ENCODE results near the gene ADAM10.

ADAM10 gene

GRCh38 chr15:58551084-58551763, 198.3 kb downstream of the ADAM10 start:
- DNase-seq (ENCODE audit: low spot score): no peak

DNA sequence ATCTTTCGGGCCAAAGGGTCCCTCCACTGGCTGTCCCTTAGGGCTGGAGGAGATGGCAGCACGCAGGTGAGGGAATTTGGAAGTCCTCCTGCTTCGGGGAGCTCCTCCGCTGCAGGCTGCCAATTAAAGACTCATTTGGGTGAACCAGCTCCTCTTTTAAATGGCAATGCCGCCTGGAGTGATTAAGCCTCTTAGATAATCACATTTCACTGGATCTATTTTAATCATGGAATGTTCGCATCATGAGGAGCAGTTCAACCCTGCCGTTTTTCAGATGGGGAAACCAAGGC, 199.8 kb downstream of the ADAM10 start:
- no peak for DNase-seq (ENCODE audit: low spot score)

- DNase-seq (ENCODE audit: low spot score): no peak
Observed at GRCh38 chr15:58549013-58549784, 200.3 kb downstream of the ADAM10 start.

GRCh38 chr15:58548308-58549012, 201.0 kb downstream of the ADAM10 start:
- no peak for DNase-seq (ENCODE audit: low spot score)

DNA sequence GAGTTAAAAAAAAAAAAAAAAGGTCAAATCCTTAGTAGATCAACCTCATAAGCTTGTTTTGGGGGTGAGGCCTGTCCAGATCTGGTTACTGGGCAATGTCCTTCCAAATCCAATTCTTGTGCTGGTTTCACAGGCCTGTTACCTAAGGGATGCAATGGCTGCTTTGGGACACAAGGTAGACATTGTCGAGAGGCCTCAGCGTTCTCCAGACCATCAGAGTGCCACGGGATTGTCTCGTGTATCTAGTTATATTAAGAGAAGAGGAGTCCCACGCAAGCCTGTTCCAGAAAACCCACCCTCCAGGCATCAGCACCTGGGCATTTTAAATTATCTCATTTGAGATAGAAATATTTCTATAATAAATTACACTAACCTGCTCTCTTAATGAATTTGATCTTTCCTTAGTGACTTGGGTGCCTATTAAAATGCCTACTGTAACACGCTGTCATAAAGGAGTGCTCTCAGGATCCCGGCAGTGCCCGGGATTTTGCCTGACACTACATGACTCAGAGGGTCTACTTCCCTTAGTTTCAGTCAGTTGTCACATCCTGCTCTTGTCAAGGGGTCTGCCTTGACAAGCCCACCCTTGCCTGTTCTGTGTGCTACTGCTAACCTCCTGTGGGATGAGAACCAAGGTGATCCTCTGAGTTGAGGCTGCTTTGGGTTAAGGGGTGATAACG, 201.7 kb downstream of the ADAM10 start:
- DNase-seq (ENCODE audit: low spot score): no peak

DNA sequence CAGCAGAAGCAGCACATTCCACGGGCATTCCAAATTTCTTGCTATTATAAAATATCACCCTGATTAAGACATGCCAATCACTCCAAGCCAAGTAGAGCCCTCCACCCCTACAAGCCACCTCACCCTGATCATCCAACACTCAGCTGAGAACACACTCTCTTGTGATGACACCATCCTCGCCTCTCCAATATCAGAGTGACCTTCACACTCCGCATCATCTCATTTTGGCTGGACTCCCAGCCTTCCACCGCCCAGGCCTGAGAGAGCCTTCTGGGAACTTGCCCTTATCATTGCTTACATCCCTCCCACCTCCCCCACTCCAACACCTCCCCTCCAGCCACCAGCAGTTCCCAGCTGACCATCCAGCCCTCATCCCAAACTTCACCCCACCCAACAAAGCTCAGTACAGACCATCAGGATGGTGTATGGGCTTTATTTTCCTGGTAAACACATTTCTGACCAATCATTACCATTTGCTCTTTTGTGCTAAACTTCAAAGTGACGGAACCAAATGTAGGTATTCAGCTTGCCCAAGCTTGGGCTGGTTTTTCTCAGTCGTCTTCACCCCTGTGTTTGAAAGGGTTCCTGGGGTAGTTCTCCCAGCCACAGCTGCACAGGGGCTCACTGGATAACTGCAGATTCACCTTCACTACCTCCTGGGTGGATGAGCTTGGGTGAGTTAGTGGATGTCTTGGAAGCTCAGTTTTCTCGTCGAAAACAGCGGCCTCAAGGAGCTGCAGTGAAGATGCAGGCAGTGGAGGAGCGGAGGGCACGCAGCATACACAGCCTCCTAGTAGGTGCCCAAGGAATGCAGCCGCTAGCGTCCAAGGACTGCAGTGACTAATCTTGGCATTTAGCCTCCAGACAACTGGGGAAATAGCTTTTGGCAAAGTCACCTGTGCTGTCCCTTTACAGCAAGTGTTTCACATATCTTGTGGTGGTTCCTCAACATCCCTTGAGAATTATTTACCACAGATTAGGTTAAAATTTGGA, 202.6 kb downstream of the ADAM10 start:
- no peak for DNase-seq (ENCODE audit: low spot score)

GRCh38 chr15:58546066-58546591, 203.4 kb downstream of the ADAM10 start:
- DNase-seq (ENCODE audit: low spot score): no peak

DNA sequence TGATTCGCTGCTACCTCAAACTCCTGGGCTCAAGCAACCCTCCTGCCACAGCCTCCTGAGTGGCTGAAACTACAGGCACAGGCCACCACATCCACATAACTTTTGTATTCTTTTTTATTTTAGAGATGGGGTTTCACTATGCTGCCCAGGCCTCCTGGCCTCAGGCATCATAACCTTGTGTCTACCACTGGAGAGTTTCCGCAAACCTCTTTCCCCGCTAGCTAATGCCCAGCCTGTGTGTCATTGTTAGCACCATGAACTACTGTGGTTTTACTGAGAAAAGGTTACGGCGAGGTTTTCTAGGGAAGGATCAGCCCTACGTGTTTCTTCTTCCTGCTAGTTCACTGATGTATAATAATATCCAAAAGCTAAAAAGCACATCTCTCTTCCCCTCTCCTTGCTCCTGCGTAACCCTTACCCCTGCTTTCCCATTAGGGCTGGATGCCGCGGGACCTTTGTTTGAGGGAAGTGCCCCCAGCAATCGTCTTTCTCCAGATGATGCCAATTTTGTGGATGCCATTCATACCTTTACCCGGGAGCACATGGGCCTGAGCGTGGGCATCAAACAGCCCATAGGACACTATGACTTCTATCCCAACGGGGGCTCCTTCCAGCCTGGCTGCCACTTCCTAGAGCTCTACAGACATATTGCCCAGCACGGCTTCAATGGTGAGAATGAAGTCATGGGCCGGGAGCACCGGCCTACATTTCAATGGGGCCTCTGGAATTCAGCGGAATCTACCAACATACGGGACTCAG, 204.0 kb downstream of the ADAM10 start:
- DNase-seq (ENCODE audit: low spot score): no peak

DNA sequence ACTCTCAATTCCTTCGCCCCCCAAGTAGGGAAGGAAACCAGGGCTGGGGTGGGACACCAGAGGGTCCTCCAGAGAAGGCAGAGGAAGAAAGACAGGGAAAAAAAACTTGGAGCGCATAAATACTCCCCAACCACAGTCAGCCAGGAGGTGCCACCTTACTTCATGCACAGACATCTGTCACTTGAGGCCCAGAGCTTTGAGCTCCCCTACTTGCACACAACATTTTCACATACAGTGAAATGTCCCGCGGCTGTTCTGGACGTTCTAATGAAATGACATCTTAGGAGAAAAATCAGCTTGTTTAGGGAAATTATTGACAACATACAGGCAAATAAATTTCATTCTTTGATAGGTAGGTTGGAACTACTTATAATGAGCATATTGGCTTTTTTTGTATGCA, 204.8 kb downstream of the ADAM10 start:
- DNase-seq (ENCODE audit: low spot score): no peak

GRCh38 chr15:58543664-58544335, 205.7 kb downstream of the ADAM10 start:
- no peak for DNase-seq (ENCODE audit: low spot score)

GRCh38 chr15:58541410-58542087, 208.0 kb downstream of the ADAM10 start:
- DNase-seq (ENCODE audit: low spot score): no peak

GRCh38 chr15:58539548-58539947, 210.0 kb downstream of the ADAM10 start:
- DNase-seq (ENCODE audit: low spot score): no peak

GRCh38 chr15:58538901-58539300, 210.6 kb downstream of the ADAM10 start:
- no peak for DNase-seq (ENCODE audit: low spot score)

Measured in left forelimb (tissue), 1 donor.